Fibroblast of pulmonary artery (primary cell): ENCODE measurements around the gene PIK3CB.
"Not testable (repeated sequence)": the region's sequence is repeated elsewhere in the genome, so short reads cannot be mapped to it uniquely, and the experiment has no call there.

Experiments
- DNase-seq: peaks from one replicate; pipeline ENCODE4 v3.0.0-alpha.2; 2010; ENCODE audit warnings: low read depth
- H3K4me3 ChIP-seq: replicated peaks from 2 replicates; pipeline ENCODE4 v1.5.1; 2011; ENCODE audit warnings: low read depth, mild to moderate bottlenecking, control low read depth, low read length, moderate library complexity
- TF ChIP-seq, protein P1 (sequence below): IDR thresholded peaks from 2 replicates; pipeline ENCODE4 v1.5.1; 2011; ENCODE audit warnings: mild to moderate bottlenecking, control low read depth, low read length, inconsistent platforms; ENCODE audit errors: missing control alignments

Gene PIK3CB

DNA sequence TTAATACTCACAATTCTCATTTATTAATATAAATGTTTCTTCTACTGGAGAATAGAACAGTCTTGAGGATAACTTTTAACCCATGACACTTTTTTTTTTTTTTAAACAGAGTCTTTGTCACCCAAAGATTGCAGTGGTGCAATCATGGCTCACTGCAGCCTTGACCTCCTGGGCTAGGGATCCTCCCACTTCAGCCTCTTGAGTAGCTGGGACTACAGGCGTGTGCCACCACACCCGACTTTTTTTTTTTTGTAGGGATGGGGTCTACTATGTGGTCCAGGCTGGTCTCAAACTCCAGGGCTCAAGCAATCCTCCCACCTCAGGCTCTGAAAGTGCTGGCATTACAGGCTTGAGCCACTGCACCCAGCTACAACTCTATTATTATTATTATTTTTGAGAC is 34.5 kb downstream of the PIK3CB start:
- no peak overlapping the region for H3K4me3 ChIP-seq
- no peak for DNase-seq
- TF ChIP-seq, protein P1, sequence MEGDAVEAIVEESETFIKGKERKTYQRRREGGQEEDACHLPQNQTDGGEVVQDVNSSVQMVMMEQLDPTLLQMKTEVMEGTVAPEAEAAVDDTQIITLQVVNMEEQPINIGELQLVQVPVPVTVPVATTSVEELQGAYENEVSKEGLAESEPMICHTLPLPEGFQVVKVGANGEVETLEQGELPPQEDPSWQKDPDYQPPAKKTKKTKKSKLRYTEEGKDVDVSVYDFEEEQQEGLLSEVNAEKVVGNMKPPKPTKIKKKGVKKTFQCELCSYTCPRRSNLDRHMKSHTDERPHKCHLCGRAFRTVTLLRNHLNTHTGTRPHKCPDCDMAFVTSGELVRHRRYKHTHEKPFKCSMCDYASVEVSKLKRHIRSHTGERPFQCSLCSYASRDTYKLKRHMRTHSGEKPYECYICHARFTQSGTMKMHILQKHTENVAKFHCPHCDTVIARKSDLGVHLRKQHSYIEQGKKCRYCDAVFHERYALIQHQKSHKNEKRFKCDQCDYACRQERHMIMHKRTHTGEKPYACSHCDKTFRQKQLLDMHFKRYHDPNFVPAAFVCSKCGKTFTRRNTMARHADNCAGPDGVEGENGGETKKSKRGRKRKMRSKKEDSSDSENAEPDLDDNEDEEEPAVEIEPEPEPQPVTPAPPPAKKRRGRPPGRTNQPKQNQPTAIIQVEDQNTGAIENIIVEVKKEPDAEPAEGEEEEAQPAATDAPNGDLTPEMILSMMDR = no peak

DNA sequence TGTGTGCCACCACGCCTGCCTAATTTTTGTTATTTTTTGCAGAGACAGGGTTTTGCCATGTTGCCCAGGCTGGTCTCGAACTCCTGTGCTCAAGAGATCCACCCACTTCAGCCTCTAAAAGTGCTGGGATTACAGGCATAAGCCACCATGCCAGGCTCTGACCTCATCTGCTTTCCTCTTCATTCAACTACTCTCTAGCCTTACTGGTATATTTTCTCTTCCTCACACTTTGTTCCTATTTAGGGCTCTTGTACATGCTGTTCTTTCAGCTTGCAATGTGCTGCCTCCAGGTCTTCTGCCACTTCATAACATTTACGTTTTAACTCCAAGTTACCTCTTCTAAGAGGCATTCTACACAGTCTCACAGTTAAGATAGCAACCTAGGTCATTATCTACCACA is 34.9 kb downstream of the PIK3CB start:
- TF ChIP-seq, protein P1 = no peak
- no peak for DNase-seq

DNA sequence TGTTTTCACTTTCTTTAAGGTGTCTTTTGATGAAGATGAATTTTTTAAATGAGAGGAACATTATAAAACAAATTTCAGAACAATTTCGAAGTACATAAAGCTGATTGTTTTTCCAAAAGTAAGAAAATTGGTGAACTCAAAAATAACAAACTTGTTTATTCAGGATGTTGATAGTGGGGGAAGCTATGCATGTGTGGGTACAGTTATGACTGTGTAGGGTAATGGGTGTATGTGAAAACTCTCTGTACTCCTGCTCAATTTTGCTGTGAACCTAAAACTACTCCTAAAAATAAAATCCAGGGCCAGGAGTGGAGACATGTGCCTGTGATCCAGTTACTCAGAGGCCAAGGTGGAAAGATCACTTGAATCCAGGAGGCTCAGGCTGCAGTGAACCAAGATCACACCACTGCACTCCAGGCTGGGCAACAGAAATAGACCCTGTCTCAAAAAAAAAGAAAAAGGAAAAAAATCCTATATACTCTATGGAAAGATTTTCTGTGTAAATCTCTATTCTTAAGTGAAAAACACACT is 37.2 kb downstream of the PIK3CB start:
- DNase-seq = no peak
- TF ChIP-seq, protein P1 = no peak
- H3K4me3 ChIP-seq = no peak overlapping the region

More for the DNA sequence above, 34.9 kb downstream of the PIK3CB start:
- no peak overlapping the region for H3K4me3 ChIP-seq

DNA sequence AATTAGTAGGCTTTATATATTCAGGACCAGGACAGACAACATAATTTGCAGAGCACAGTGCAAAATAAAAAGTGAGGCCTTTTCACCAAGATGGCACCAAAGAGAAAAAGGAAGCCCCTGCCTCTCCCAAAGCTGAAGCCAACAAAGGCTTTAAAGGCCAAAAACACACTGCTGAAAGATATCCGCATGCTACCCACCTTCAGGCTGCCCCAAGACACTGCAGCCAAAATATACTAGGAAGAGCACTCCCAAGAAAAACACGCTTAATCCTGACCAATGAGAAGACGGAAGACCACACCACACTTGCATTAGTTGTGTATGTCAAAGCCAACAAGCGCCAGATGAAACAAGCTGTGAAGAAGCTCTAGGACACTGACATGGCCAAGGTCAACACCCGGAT is 38.0 kb downstream of the PIK3CB start:
- no peak overlapping the region for H3K4me3 ChIP-seq
- TF ChIP-seq, protein P1 = no peak
- no peak for DNase-seq

DNA sequence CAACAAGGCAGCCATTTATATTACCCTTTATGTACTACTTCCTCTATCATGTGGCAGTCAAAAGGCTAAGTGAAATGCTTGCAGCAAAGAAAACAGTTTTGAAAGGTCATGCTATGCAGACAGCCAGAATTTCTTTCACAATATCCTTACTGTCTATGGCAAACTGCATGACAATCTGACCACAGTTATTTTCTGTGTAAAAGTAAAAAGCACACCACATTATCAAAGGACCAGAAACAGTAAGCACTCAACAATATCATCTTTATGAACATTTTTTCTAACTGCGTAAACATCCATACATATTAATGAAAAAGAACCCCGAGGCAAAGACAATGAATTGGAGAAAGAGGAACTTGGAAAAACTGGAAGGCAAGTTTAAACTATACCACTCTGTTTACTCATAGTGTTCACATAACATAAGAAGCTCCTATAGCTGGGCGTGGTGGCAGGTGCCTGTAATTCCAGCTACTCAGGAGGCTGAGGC is 47.9 kb downstream of the PIK3CB start:
- peak; percentile 81 for DNase-seq
- H3K4me3 ChIP-seq = no peak overlapping the region
- TF ChIP-seq, protein P1 = no peak

DNA sequence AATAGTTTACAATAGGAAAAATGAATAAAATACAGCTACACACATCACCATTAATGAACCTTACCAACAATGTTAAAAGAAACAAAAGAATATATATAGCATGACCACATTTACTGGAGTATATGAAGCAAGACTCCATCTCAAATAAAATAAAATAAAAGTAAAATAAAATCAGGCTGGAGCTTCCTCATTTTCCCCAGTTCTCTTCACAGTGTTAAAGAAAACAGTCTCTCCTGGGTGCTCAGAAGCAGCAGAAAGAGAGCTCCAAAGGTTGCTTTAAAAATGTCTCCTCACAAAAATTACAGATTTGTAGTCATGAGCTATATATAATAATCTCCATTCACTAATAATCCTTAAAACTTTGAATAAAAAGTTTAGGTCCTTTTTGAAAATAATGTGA is 48.8 kb downstream of the PIK3CB start:
- H3K4me3 ChIP-seq = no peak overlapping the region
- no peak for DNase-seq
- TF ChIP-seq, protein P1 = no peak

DNA sequence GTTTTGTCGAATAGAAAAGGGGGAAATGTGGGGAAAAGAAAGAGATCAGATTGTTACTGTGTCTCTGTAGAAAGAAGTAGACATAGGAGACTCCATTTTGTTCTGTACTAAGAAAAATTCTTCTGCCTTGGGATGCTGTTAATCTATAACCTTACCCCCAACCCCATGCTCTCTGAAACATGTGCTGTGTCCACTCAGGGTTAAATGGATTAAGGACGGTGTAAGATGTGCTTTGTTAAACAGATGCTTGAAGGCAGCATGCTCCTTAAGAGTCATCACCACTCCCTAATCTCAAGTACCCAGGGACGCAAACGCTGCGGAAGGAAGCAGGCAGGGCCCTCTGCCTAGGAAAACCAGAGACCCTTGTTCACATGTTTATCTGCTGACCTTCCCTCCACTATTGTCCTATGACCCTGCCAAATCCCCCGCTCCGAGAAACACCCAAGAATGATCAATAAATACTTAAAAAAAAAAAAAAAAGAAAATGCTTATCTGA is 49.3 kb downstream of the PIK3CB start:
- not testable (repeated sequence) for H3K4me3 ChIP-seq, DNase-seq
